GM12878 (cell line): ENCODE measurements around the gene CCDC85A. TPM values are rescaled to one million over a fixed set of nuclear protein-coding genes. Genes with fewer than 3 reads are reported as not detected.

ENCODE experiments used
- ATAC-seq: fragments of 200-7000 bp; cut with Tn5 transposase; 3 replicates; pipeline ENCODE4 v1.9.1; 2020; ENCODE audit warnings: mild to moderate bottlenecking, moderate library complexity
- BruUV-seq: library from RNA; stranded (reverse); fragments of 400-500 nt; replicated peaks from 2 replicates; lab custom pipeline; 2021; lab: Mats Ljungman, UMichigan
- CTCF ChIA-PET: fragments of 300-600 bp; sonication (Branson Sonifier 250); formaldehyde crosslinking; extraction: SDS; loops from one replicate; lab custom pipeline; 2021; ENCODE audit warnings: inconsistent platforms; lab: Yijun Ruan, JAX
- POLR2A ChIA-PET: fragments of 350-600 bp; formaldehyde crosslinking; extraction: SDS; loops from one replicate; lab custom pipeline; 2021; ENCODE audit warnings: inconsistent platforms; lab: Charles Lee
- RAD21 ChIA-PET: fragments of 300-600 bp; sonication (Branson Sonifier 250); formaldehyde crosslinking; loops from one replicate; lab custom pipeline; 2023; ENCODE audit warnings: antibody characterized with exemption; ENCODE audit not compliant: unreplicated experiment; lab: Charles Lee
- SMC1A ChIA-PET: fragments of 300-600 bp; sonication (Branson Sonifier 250); formaldehyde crosslinking; loops from one replicate; lab custom pipeline; 2023; ENCODE audit not compliant: unreplicated experiment, uncharacterized antibody; lab: Charles Lee
- DNase-seq: peaks from one replicate; pipeline ENCODE4 v3.0.0-alpha.2; 2011; ENCODE audit warnings: low read depth, low spot score
- FAIRE-seq: peaks from 3 replicates; lab custom pipeline; 2011; peaks lifted over from hg19 to GRCh38; lab: Jason Lieb, UNC
- H2AFZ ChIP-seq: 2 replicates; pipeline ENCODE4 v1.6.0; 2011; ENCODE audit warnings: low read depth, low read length, control low read depth; ENCODE audit not compliant: control insufficient read depth
- H3K27ac ChIP-seq: 2 replicates; pipeline ENCODE4 v1.5.1; 2011; ENCODE audit warnings: control low read depth; ENCODE audit not compliant: control insufficient read depth, insufficient read depth
- H3K27me3 ChIP-seq, 2 experiments: replicated peaks in 1 of 2; 2 replicates each; pipeline versions ENCODE4 v1.6.0 to v1.6.1; 2011; ENCODE audit warnings: low read length in 1 of 2; ENCODE audit not compliant: control insufficient read depth in 2 of 2, insufficient read depth in 2 of 2
- H3K36me3 ChIP-seq, 2 experiments: 2 replicates each; pipeline ENCODE4 v1.5.1; 2011; ENCODE audit warnings: low read length in 1 of 2; ENCODE audit not compliant: control insufficient read depth in 2 of 2, insufficient read depth in 2 of 2
- H3K4me1 ChIP-seq: 2 replicates; pipeline ENCODE4 v1.6.1; 2011; ENCODE audit warnings: mild to moderate bottlenecking, low read length, moderate library complexity, mixed read lengths; ENCODE audit not compliant: control insufficient read depth, insufficient read depth
- H3K4me2 ChIP-seq: 2 replicates; pipeline ENCODE4 v1.6.0; 2011; ENCODE audit warnings: control low read depth; ENCODE audit not compliant: control insufficient read depth, insufficient read depth
- H3K4me3 ChIP-seq: fragments of 200-600 bp; sonication (generic); 2 replicates; pipeline ENCODE4 v1.5.1; 2016
- H3K79me2 ChIP-seq: 2 replicates; pipeline ENCODE4 v1.6.0; 2011; ENCODE audit warnings: low read length; ENCODE audit not compliant: control insufficient read depth, insufficient read depth
- H3K9ac ChIP-seq: 2 replicates; pipeline ENCODE4 v1.8.0; 2011; ENCODE audit warnings: low read length, control low read depth, mixed read lengths; ENCODE audit not compliant: control insufficient read depth, insufficient read depth
- H3K9me3 ChIP-seq: replicated peaks from 3 replicates; pipeline ENCODE4 v1.5.1; 2011; ENCODE audit warnings: mild to moderate bottlenecking, low read length; ENCODE audit not compliant: control insufficient read depth, insufficient read depth
- H4K20me1 ChIP-seq: 2 replicates; pipeline ENCODE4 v1.6.0; 2011; ENCODE audit not compliant: control insufficient read depth, insufficient read depth
- ETV6 ChIP-seq, 2 experiments: fragments of 450-650 bp in 1 of 2; IDR thresholded peaks in 1 of 2; conservative IDR thresholded peaks in 1 of 2; 2 replicates each; pipeline ENCODE4 v1.6.1; 2014; ENCODE audit warnings: antibody characterized with exemption in 1 of 2, borderline replicate concordance in 1 of 2, low read depth in 1 of 2, mild to moderate bottlenecking in 1 of 2, moderate library complexity in 1 of 2
- GABPA ChIP-seq: IDR thresholded peaks from 2 replicates; pipeline ENCODE4 v1.6.1; 2014; ENCODE audit warnings: antibody characterized with exemption, low read depth, mild to moderate bottlenecking, inconsistent platforms
- JUND ChIP-seq: IDR thresholded peaks from 2 replicates; pipeline ENCODE4 v1.6.1; 2012; ENCODE audit warnings: low read depth, mild to moderate bottlenecking, low read length, improper control_type of control experiment, moderate library complexity
- KDM1A ChIP-seq: fragments of 200-600 bp; sonication (generic); IDR thresholded peaks from 2 replicates; pipeline ENCODE4 v1.6.1; 2016; ENCODE audit warnings: borderline replicate concordance
- MTA2 ChIP-seq: fragments of 450-650 bp; IDR thresholded peaks from 2 replicates; pipeline ENCODE4 v1.6.1; 2016; ENCODE audit warnings: low read depth, mild to moderate bottlenecking, moderate library complexity
- MYB ChIP-seq: fragments of 150-350 bp; IDR thresholded peaks from 2 replicates; pipeline ENCODE4 v1.6.1; 2014; ENCODE audit warnings: mild to moderate bottlenecking, low read depth, low read length, borderline replicate concordance
- ZNF687 ChIP-seq: fragments of 450-650 bp; IDR thresholded peaks from 2 replicates; pipeline ENCODE4 v1.6.1; 2017; ENCODE audit warnings: mild to moderate bottlenecking, moderate library complexity
- WGBS: methylation state at CpG from one replicate; pipeline ENCODE4 v1.1.6; 2016; ENCODE audit warnings: low lambda C conversion rate; ENCODE audit not compliant: insufficient replicate concordance, insufficient coverage; ENCODE audit errors: missing lambda C conversion rate; 5-methylcytosine and 5-hydroxymethylcytosine counted together
- in situ Hi-C: fragments of 300-500 bp; cut with MboI; formaldehyde crosslinking; loops from 9 replicates; pipeline ENCODE4 v1.14.3; 2018; ENCODE audit warnings: mixed read lengths
- intact Hi-C: fragments of 100-400 bp; cut with micrococcal nuclease; formaldehyde crosslinking; loops from one replicate; pipeline ENCODE4 v1.14.2; 2022; ENCODE audit not compliant: unreplicated experiment
- polyA plus RNA-seq, 11 experiments: library from polyadenylated mRNA; depleted of rRNA in 4 of 11; unstranded in 6 of 11; stranded (reverse) in 5 of 11; fragments of >200 nt; fragmentation: Nextera tagmentation in 4 of 11; fragmentation: Illumina TruSeq in 1 of 11; extraction: Ambion mirVana in 4 of 11; extraction: Trizol in 1 of 11; gene quantifications; 1 replicate in 1 of 11; 2 replicates in 10 of 11; pipeline versions ENCODE4 v1.2.1 to v1.2.3, GENCODE V29; 2011 to 2016; ENCODE audit warnings: inconsistent platforms in 2 of 11, missing spikeins in 2 of 11, low read depth in 1 of 11
- total RNA-seq, 4 experiments: library from RNA; depleted of rRNA in 3 of 4; stranded (reverse); fragments of >200 nt in 3 of 4; fragmentation: Illumina TruSeq in 1 of 4; extraction: Trizol in 1 of 4; gene quantifications; 2 replicates each; pipeline versions ENCODE4 v1.2.1 to v1.2.3, GENCODE V29; 2013 to 2021
- TF ChIP-seq, protein P1 (sequence below): fragments of 450-650 bp; IDR thresholded peaks from 2 replicates; pipeline ENCODE4 v1.6.1; 2018; ENCODE audit warnings: borderline replicate concordance, mild to moderate bottlenecking; ENCODE audit not compliant: partially characterized antibody
- TF ChIP-seq, protein P2 (sequence below): fragments of 450-650 bp; IDR thresholded peaks from 2 replicates; pipeline ENCODE4 v1.6.1; 2017; ENCODE audit warnings: borderline replicate concordance

CCDC85A gene
- total and polyA plus RNA-seq, 10 of the 15 experiments (the other 5 are each of a cell fraction or from before 2014, with no cell fraction given), result 0.02 to 0.57 (median 0.04) TPM; not detected in 7

DNA sequence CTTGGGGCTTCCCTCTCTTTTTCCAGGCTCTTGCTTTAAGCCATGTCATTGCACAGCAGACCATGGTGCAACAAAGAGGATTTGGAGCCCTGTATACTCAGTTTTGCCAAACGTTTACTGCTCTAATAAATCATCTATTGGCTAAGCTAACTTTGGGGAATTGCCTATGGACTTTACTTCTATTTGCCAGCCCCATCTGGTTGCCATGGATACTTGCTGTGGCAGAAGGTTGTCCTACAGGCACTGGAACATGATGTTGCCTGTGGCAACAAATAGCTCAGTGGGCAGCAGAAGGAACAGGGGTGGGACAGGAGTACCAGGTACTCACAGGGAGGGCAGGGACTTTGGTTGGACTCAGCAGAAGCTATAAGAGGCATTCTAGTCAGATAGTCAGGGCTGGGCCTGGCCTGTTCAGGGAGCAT is 129.7 kb downstream of the CCDC85A start:
- Histone ChIP-seq H2AFZ (no peak overlapping the region), H3K36me3 (no peaks in the 10 kb centered on the region), H3K4me2 (no peak overlapping the region), H3K4me3 (no peak overlapping the region), H3K4me1 (no peaks in the 10 kb centered on the region), H3K27ac (no peak overlapping the region), H4K20me1 (no peaks in the 10 kb centered on the region), H3K27me3 (no peaks in the 10 kb centered on the region), H3K9ac (no peak overlapping the region), H3K79me2 (no peaks in the 10 kb centered on the region), H3K9me3 (no peaks in the 10 kb centered on the region)
- POLR2A ChIA-PET, result interaction anchor here (0.6 kb wide), 1 partner anchor 829 kb away, joined by 4 read pairs; no protein-coding TSS in a partner anchor
- DNase-seq (no peak), ATAC-seq (no peak), FAIRE-seq (no peak)
- intact Hi-C loops (no loop called here), in situ Hi-C loops (no loop called here)
- SMC1A ChIA-PET, result no interaction called here
- RAD21 ChIA-PET, result no interaction called here
- no TSS peak for BruUV-seq
- TF ChIP-seq, protein P1, sequence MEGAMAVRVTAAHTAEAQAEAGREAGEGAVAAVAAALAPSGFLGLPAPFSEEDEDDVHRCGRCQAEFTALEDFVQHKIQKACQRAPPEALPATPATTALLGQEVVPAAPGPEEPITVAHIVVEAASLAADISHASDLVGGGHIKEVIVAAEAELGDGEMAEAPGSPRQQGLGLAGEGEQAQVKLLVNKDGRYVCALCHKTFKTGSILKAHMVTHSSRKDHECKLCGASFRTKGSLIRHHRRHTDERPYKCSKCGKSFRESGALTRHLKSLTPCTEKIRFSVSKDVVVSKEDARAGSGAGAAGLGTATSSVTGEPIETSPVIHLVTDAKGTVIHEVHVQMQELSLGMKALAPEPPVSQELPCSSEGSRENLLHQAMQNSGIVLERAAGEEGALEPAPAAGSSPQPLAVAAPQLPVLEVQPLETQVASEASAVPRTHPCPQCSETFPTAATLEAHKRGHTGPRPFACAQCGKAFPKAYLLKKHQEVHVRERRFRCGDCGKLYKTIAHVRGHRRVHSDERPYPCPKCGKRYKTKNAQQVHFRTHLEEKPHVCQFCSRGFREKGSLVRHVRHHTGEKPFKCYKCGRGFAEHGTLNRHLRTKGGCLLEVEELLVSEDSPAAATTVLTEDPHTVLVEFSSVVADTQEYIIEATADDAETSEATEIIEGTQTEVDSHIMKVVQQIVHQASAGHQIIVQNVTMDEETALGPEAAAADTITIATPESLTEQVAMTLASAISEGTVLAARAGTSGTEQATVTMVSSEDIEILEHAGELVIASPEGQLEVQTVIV, result no peak
- CTCF ChIA-PET, result interaction anchor here (0.5 kb wide), 1 partner anchor 10 kb away, joined by 3 read pairs; no protein-coding TSS in a partner anchor
- 0% methylated on average over 1 of the region's 1 CpG for WGBS

GRCh38 chr2:56314371-56314770 is 130.6 kb downstream of the CCDC85A start:
- CTCF ChIA-PET, result no interaction called here
- no peak for DNase-seq
- ATAC-seq, result no peak
- POLR2A ChIA-PET, result no interaction called here
- H3K9me3 ChIP-seq, result no peaks in the 10 kb centered on the region
- 6% methylated on average over 1 of the region's 1 CpG for WGBS
- no peak overlapping the region for H3K27ac ChIP-seq
- SMC1A ChIA-PET, result no interaction called here
- RAD21 ChIA-PET, result no interaction called here
- no peaks in the 10 kb centered on the region for H3K27me3 ChIP-seq
- H3K4me1 ChIP-seq, result no peaks in the 10 kb centered on the region
- in situ Hi-C loops (no loop called here), intact Hi-C loops (no loop called here)
- no peak overlapping the region for H2AFZ ChIP-seq
- no peak overlapping the region for H3K4me2 ChIP-seq
- no peaks in the 10 kb centered on the region for H3K36me3 ChIP-seq
- no peak overlapping the region for H3K9ac ChIP-seq
- no peak for FAIRE-seq
- H3K4me3 ChIP-seq, result no peak overlapping the region
- no peaks in the 10 kb centered on the region for H3K79me2 ChIP-seq
- no TSS peak for BruUV-seq
- no peaks in the 10 kb centered on the region for H4K20me1 ChIP-seq
- TF ChIP-seq MTA2 (no peak), GABPA (no peak), ETV6 (conservative IDR thresholded peaks at IDR 0.05 in 1 of 2, IDR thresholded peaks at IDR 0.05 in 1 of 2; ENCODE audit: borderline replicate concordance in 1 of 2, low read depth in 1 of 2) (no peak), MYB (no peak), ZNF687 (no peak), JUND (no peak), KDM1A (no peak)
- TF ChIP-seq, protein P2, sequence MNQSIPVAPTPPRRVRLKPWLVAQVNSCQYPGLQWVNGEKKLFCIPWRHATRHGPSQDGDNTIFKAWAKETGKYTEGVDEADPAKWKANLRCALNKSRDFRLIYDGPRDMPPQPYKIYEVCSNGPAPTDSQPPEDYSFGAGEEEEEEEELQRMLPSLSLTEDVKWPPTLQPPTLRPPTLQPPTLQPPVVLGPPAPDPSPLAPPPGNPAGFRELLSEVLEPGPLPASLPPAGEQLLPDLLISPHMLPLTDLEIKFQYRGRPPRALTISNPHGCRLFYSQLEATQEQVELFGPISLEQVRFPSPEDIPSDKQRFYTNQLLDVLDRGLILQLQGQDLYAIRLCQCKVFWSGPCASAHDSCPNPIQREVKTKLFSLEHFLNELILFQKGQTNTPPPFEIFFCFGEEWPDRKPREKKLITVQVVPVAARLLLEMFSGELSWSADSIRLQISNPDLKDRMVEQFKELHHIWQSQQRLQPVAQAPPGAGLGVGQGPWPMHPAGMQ, result no peak
